GM19043 (cell line): ENCODE results near the gene MATN1.

ENCODE experiments used
- ATAC-seq: cut with Tn5 transposase; IDR thresholded peaks from one replicate; pipeline ENCODE4 v1.9.1; 2021; ENCODE audit warnings: low read depth; ENCODE audit not compliant: unreplicated experiment

MATN1 gene

DNA sequence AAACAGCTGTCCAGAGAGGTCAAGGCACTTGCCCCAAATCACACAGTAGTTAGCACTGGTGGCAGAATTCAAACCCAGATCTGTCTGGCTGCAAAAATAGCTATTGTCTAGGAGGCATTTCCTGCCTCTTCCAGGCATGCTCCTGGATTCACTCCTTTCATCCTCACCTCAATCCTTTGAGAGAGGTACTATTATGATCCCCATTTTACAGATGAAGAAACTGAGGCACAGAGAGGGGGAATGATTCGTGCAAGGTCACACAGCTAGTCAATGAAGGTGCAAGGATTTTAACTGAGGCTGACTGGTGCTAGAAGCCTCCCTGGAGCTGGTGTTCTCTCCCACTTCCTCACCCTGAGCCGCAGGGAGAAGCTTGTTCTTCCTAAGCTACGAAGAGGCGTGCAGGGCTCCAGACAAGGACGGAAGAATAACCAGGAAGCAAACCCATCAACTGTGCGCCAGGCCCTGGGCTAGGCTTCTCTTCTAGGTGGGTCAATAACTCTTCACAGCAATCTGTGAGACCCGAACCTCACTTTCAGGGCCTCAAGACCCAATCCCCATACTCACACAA lies 34.8 kb upstream of the MATN1 start:
- ATAC-seq = no peak

DNA sequence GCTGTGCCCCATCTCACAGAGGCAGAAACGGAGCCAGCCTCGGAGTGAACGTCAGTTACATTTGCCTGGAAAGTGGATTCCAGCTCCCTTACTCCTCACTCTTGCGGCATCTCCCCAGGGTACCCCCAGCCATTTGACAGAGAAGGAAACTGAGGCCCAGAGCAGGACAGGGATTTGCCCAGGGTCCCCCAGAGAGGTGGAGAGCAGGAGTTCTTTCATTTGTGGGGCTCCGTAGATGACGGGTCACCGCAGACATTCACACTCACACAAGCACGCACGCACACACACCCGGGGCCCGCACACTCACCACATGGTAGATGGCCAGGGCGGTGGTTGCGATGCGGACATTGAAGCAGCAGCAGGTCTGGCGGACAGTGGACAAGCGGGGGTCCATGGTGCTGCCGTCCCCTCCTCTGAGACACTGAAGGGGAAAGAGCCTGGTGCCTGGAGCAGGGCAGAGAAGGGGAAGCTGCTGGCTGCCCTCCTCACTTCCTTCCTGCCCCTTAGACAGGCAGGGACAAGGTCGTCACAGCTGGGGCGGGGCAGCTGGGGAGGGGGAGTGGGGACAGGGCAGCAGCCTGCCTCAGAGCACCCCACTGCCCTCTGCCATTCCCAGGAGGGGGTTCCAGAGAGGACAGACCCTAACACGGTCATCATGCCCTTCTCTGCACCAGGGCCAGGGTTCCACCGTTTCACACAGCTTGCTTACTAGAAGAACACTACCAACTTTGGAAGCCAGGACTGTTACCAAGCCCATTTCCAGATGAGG lies 34.2 kb upstream of the MATN1 start, which contains the start of gene LAPTM5:
LAPTM5 (minus strand) TSS at position 423 of the 769 bp plus-strand sequence; CDS start at position 394, 29 bp downstream.
- no peak for ATAC-seq

- no peak for ATAC-seq
These were observed 33.4 kb upstream of the MATN1 start for GRCh38 chr1:30756545-30757351.

DNA sequence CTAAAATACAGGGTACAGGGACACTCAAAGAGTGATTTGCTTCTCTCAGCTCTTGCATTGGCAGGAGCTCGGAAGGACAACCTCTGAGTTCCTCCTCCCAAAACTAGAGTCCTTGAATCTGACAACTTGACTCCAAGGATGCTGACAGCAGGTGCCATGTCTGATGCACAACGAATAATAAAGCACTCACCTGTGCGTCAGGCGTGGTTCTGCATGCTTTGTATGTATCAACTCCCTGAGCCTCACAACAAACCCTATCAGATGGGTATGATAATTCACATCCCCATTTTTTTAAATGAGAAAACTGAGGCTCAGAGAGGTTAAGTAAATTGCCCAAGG lies 32.8 kb upstream of the MATN1 start:
- ATAC-seq = no peak

DNA sequence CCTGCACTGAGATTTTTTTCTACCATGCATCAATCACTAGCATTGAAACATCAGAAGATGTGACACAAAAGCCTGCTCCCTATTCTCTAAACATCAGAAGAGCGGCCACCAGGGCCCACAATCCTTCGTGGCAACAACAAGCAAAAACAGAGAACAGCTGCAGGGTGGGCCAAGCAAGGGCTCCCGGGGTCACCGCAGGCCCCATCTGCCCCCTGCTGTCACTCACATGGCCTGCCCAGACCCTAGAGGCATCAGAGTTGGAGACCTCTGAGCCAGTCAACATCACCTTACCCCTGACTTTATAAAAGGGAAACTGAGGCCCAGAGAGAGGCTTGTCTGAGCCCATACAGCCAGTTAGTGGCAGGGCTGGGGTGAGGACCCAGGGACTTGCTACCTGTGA lies 32.4 kb upstream of the MATN1 start:
- no peak for ATAC-seq

GRCh38 chr1:30755334-30755733 lies 31.9 kb upstream of the MATN1 start:
- no peak for ATAC-seq

DNA sequence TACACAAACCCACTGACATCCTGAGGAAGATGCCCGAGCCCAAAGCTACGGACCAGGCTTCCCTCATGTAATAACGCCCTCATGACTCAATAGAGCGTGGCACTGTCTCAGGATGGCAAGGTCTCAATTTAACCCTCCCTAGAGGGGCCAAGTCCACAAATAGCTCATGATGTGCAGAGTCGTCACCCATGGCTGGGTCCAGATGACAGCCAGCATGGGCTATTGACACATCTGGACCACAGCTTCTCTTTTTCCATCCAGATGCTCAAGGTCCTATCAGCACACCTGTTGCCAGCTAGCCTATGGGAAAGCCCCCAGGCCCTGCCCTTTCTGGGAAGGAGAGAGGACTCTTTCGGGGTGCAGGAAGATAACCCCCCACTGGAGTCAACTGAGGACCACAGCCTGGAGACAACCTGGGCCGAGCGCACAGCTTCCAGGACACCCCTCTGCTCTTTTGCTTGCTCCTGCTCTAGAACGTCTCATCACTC lies 31.3 kb upstream of the MATN1 start:
- peak; percentile 41 for ATAC-seq

DNA sequence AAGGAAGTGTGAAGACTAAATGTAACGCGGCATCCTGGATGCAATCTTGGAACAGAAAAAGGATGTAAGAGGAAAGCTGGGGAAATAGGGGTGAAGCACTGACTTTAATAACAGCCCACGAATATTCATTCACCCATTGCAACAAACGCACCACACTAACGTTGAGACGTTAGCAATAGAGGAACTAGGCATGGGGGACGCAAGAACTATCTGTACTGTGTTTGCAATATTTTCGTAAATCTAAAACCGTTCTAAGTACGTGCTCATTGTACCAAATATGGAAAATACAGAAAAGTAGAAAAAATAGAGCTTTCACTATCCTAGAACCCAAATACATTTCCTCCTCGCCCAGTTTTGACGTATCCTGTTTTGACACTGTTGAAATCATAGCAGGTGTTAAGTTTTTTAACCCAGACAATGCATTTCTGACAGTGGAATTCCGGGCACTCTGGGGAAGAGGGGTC lies 30.3 kb upstream of the MATN1 start:
- no peak for ATAC-seq

DNA sequence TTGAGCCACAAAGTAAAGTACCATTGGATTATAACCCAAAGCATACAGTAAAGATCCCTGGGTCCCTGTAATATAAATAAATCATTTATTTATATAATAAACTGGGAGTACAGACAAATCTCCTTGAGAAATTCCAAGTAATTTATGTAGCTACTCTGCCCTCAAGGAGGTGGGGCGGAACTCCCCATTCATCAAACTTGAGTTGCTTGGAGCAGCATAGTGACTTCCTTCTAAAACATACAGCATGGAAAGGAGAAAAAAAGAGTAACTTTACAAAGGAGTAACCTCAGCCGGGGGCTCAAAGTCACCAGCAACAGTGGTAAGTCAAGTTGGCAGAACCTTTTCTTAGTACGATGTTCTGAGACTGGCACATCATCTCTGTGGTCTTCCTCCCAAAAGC lies 29.7 kb upstream of the MATN1 start:
- ATAC-seq = no peak

GRCh38 chr1:30752651-30752908 lies 29.2 kb upstream of the MATN1 start:
- no peak for ATAC-seq

DNA sequence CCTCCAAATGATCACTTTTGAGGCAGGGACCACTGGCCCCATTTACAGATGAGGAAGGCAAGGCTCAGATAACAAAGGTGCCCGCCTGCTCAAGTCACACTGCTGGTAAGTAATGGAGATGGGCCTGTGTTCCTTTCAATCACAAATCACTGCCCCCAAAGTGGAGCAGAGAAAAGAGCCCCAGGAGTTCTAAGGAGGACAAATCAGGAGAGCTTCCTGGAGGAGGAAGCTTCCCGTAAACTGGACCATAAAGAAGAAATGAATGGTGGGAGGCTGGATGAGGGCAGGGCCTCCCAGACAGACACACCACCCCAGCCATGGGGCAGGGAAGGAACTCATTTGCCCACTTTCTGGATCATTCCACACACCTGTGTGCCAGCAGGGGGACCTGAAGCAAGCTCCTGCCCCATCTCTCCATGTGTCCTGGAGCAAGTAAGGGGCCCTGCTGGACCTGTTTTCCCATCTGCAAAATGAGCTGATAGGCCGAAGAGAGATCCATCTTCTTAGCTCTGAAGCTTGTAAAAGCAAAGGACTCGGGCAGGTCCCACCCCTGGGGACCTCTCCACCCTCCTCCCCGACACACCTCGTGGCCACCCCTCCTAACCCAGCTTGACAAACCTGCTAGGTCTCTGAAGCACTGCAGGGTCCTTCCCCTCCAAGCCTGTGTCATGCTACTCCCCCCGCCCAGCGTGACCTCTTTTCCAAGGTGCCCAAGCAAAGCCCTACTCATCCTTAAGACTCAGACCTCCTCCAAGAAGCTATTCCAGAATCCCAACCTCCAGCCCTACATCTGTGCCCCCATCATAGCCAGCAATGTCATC lies 28.7 kb upstream of the MATN1 start:
- no peak for ATAC-seq

DNA sequence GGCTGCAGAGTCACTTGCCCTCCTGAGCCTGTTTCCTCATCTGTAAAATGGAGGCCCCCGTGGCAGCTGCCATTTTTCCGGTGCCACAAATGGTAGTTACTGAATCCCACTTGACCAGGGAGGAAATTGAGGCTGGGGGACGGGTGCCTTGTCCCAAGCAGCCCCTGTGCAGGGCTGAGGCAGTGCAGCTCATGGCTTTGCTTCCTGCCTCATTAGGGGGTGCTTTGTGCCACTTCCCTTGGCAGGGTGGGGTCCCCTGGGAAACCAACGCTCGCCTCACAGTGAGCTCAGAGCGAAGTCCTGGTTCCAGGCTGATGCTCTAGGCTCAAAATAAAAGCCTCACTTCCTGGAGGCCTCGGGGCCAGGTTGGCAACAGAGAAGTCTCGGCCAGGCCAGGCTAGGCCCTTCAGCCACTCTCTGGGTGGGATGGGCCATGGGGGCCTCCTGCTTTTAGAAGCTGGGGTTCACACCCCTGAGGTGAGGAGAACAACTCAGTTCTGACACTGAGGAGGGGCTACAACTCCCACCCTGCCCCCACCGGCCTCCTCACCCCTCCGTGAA lies 27.4 kb upstream of the MATN1 start:
- peak; percentile 27 for ATAC-seq

GRCh38 chr1:30749691-30750583 lies 26.6 kb upstream of the MATN1 start:
- no peak for ATAC-seq

GRCh38 chr1:30748699-30749401 lies 25.5 kb upstream of the MATN1 start:
- no peak for ATAC-seq

- no peak for ATAC-seq
These were observed 24.8 kb upstream of the MATN1 start for GRCh38 chr1:30748098-30748698.

DNA sequence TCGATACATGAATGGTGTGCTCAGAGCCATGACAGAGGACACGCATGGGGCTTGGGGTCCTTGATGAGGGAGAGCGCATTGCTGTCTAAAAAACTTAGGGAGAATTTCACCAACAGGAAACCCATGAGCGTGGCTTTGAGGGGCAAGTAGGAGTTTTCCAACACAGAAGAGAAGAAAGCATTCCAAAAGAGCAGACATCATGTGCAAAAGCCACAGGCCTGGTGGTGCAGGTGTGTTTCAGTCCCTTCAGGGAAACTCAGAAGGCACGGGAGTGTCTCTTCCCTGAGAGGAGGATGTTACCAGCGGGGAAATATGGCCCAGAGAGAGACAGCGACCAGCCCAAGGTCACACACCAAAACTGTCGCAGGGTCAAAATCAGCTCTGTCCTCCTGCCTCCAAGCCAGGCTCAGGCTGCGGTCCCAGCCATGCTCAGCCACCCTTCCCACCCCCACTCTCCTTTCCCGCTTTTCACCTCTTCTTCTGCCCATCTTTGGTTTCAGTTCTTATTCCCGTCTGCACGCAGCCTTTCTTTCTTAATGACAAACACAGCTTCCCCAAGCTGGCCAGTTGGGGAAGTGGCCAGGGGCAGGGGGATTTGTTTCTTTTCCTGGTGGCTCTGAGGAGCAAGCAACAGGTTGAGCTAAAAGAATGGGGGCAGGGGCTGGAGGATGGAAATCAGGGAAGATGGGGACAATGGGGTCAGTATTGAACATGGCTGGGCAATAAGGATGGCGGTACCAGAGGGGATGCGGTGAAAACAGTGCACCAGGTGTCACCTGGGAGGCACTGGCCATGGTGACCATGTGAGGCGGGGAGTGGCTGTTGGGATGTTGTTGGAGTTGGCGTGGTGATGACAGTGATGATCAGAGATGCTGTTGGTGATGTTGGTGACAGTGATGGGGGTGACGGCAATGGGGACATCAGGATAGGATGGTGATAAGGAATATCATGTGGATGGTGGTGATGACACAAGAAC lies 23.9 kb upstream of the MATN1 start:
- no peak for ATAC-seq
